Mucosa of gallbladder (tissue), 1 donor: ENCODE results near the gene AANAT. TPM values are rescaled to one million over a fixed set of nuclear protein-coding genes. Genes with fewer than 3 reads are reported as not detected.
"Not testable (repeated sequence)": the region's sequence is repeated elsewhere in the genome, so short reads cannot be mapped to it uniquely, and the experiment has no call there.

Source experiments
- DNase-seq: peaks from one replicate; pipeline ENCODE4 v3.0.0-alpha.2; 2020; ENCODE audit warnings: low spot score
- total RNA-seq: library from RNA; stranded (reverse); gene quantifications from one replicate; pipeline ENCODE4 v1.2.1, GENCODE V29; 2021
- donor health status: DM: no; HTN: no; CAD: no.

AANAT gene
- total RNA-seq, 1 donor from 2014 or later: not detected

GRCh38 chr17:76506408-76507345, 39.3 kb downstream of the AANAT start:
- DNase-seq: peak; percentile 86

- DNase-seq: not testable (repeated sequence)
These were observed 41.2 kb downstream of the AANAT start for GRCh38 chr17:76508472-76509063.

GRCh38 chr17:76510831-76511244, 43.4 kb downstream of the AANAT start:
- no peak for DNase-seq

GRCh38 chr17:76511668-76512365, 44.4 kb downstream of the AANAT start:
- no peak for DNase-seq

- no peak for DNase-seq
These were observed 45.2 kb downstream of the AANAT start for GRCh38 chr17:76512366-76513305.

GRCh38 chr17:76513306-76513692, 45.9 kb downstream of the AANAT start:
- DNase-seq: no peak

- DNase-seq: not testable (repeated sequence)
These were observed 47.0 kb downstream of the AANAT start for GRCh38 chr17:76514355-76514754.

- peak; percentile 81 for DNase-seq
These were observed 48.0 kb downstream of the AANAT start for GRCh38 chr17:76515274-76515949.

- DNase-seq: no peak
These were observed 50.2 kb downstream of the AANAT start for GRCh38 chr17:76517638-76518038.

GRCh38 chr17:76519048-76519966, 51.9 kb downstream of the AANAT start:
- DNase-seq: no peak

Other genes with a start within 250 kb of the AANAT start
- gene RNF157, start 227.1 kb upstream of the AANAT start, total RNA-seq: 3.3 TPM
- 109 TPM for gene UBALD2, start 202.3 kb upstream of the AANAT start, total RNA-seq
- gene QRICH2, start 159.3 kb upstream of the AANAT start, total RNA-seq: 3.8 TPM
- 52.2 TPM for gene PRPSAP1, start 113.7 kb upstream of the AANAT start, total RNA-seq
- 4.0 TPM for gene SPHK1, start 83.0 kb upstream of the AANAT start, total RNA-seq
- 26.0 TPM for gene UBE2O, start 14.5 kb upstream of the AANAT start, total RNA-seq
- gene RHBDF2, start 33.8 kb downstream of the AANAT start, total RNA-seq: 48.8 TPM
- gene CYGB, start 70.1 kb downstream of the AANAT start, total RNA-seq: 14.7 TPM
- 4.3 TPM for gene PRCD, start 72.4 kb downstream of the AANAT start, total RNA-seq
- 2.4 TPM for gene ST6GALNAC2, start 118.3 kb downstream of the AANAT start, total RNA-seq
- 61.0 TPM for gene ST6GALNAC1, start 176.2 kb downstream of the AANAT start, total RNA-seq
- gene MXRA7, start 243.4 kb downstream of the AANAT start, total RNA-seq: 217 TPM